ENCODE data around the gene HES5.
"Not testable (repeated sequence)": the region's sequence is repeated elsewhere in the genome, so short reads cannot be mapped to it uniquely, and the experiment has no call there.

HES5 gene

DNA sequence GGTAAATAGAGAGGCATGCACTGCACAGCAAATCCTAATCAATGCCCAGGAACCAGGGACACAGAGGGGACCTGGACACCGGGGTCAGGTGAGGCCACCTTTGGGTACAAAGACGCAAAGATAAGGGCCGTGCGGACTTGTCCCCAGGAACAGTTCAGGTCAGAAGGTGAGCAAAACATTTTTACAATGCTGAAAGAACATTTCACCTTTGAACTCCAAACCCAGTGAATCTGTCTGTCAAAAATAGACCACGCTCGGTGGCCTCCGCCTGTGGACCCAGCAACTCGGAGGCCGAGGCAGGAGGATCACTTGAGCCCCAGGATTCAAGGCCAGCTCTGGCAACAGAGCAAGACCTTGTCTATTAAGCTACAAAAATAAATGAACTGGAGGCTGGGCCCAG lies 41.3 kb upstream of the HES5 start:
- POLR2A ChIA-PET = no interaction called here
- no peak for DNase-seq (ENCODE audit: low read depth, low spot score)
- TF ChIP-seq CTCF (IDR thresholded peaks at IDR 0.05; ENCODE audit: insufficient read depth, low read length, missing control alignments) = no peak
- H3K4me3 ChIP-seq (ENCODE audit: low read depth, low read length) = no peak overlapping the region
- CTCF ChIA-PET = interaction anchor here (1.0 to 3.0 kb wide), 4 partner anchors 10 to 24 kb away, joined by 3 to 9 read pairs (median 3); no protein-coding TSS in a partner anchor

- no peak for TF ChIP-seq CTCF (IDR thresholded peaks at IDR 0.05; ENCODE audit: insufficient read depth, low read length, missing control alignments)
- ChIA-PET POLR2A (no interaction called here), CTCF (interaction anchor here (3.0 kb wide), 1 partner anchor 9 kb away, joined by 9 read pairs; no protein-coding TSS in a partner anchor)
- H3K4me3 ChIP-seq (ENCODE audit: low read depth, low read length) = no peak overlapping the region
- no peak for DNase-seq (ENCODE audit: low read depth, low spot score)
Measured at GRCh38 chr1:2570332-2570731, 40.3 kb upstream of the HES5 start.

- POLR2A ChIA-PET; DNase-seq (ENCODE audit: low read depth, low spot score); H3K4me3 ChIP-seq (ENCODE audit: low read depth, low read length): not testable (repeated sequence)
- CTCF ChIA-PET = interaction anchor here (3.0 kb wide), 1 partner anchor 9 kb away, joined by 9 read pairs; no protein-coding TSS in a partner anchor
Measured at GRCh38 chr1:2569703-2570102, 39.6 kb upstream of the HES5 start.

DNA sequence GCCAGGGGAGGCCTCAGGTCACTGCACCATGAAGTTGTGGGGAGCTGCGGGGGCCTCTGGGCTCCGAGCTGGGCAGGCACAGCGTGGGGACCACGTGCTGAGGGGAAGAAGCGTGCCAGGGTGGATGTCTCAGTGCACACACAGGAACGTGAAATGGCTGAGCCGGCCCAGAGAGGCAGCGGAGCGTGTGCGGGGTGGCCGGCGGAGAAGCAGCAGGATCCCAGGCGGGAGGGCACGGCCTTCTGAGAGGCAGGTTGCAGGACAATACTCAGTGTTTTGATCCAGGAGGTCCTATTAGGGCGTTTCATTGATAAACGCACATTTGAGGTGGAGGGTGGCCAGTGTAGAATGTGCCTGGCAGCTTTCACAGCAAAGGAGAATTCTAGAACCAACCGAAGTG lies 39.0 kb upstream of the HES5 start:
- ChIA-PET POLR2A (no interaction called here), CTCF (interaction anchor here (3.0 kb wide), 1 partner anchor 8 kb away, joined by 9 read pairs; no protein-coding TSS in a partner anchor)
- DNase-seq (ENCODE audit: low read depth, low spot score) = no peak
- no peak for TF ChIP-seq CTCF (IDR thresholded peaks at IDR 0.05; ENCODE audit: insufficient read depth, low read length, missing control alignments)
- no peak overlapping the region for H3K4me3 ChIP-seq (ENCODE audit: low read depth, low read length)

DNA sequence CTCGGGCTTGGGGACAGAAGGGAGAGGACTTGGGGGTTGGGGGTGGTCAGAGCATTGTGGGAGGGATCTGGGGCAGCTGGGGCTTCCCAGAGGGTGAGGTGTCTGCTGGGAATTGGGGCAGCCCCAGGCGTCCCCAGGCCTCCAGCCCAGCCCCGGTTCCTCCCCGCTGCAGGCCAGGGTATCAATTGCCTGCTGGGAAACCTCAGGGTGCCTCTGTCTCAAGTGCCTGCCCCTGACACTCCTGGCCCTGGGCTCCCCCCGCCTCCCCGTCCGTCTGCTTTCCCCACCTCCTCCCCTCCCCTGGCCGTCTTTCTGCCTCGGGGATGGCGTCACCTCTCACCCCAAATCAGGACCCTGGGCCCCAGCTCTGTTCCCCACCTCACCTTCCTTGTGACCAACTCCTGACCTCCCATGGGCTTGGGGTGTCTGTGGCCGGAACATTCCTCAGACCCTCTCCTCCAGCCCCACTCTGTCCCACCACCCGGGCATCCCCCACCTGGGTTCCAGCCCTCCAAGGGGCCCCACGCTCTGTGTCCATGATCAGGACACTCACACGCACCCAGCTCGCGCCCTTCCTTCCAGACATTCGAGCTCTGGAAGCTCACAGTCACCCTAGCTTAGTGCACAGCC lies 38.2 kb upstream of the HES5 start:
- CTCF ChIA-PET; DNase-seq (ENCODE audit: low read depth, low spot score); H3K4me3 ChIP-seq (ENCODE audit: low read depth, low read length); POLR2A ChIA-PET: not testable (repeated sequence)

GRCh38 chr1:2567083-2567679 lies 37.1 kb upstream of the HES5 start:
- no peak for TF ChIP-seq CTCF (IDR thresholded peaks at IDR 0.05; ENCODE audit: insufficient read depth, low read length, missing control alignments)
- DNase-seq (ENCODE audit: low read depth, low spot score) = no peak
- ChIA-PET CTCF (no interaction called here), POLR2A (no interaction called here)
- no peak overlapping the region for H3K4me3 ChIP-seq (ENCODE audit: low read depth, low read length)

DNA sequence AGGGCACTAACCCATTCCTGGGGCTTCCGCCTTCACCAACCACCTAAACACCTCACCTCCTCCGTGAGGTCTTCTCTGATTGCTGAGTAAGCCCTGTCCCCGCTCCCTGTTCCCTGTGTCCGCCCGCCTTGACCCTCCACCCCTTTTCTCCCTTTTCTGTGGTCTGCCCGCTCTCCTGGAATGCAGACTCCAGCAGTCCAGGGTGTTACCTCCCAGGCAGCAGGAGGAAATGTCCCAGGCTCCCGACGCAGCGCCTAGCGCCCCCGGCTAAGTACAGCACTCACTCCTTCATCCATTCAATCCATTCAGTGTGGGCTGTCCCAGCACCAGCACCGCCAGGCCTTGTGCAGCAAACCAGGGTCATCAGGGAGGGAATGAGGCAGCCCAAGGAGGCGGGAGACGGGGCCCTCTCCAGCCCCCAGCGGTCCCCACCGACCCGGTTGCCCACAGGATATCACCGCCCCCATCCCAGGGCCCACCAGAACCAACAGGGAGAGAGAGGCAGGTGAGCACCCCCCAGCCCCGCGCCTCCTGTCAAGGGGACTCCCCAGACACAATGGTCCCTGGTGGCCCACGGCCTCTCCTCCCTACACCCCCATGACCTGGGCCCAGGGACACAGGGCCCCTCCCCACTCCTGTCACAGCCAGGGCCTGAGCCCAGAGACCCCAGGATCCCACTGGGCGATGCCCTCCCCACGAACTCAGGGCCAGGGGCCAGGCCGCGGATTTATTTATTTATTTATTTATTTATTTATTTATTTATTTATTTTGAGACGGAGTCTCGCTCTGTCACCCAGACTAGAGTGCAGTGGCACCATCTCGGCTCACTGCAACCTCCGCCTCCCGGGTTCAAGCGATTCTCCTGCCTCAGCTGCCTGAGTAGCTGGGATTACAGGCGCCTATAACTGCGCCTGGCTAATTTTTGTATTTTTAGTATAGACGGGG lies 36.3 kb upstream of the HES5 start:
- no peak overlapping the region for H3K4me3 ChIP-seq (ENCODE audit: low read depth, low read length)
- no peak for DNase-seq (ENCODE audit: low read depth, low spot score)
- POLR2A ChIA-PET = no interaction called here
- CTCF ChIA-PET = no interaction called here
- TF ChIP-seq CTCF (IDR thresholded peaks at IDR 0.05; ENCODE audit: insufficient read depth, low read length, missing control alignments) = no peak

Measured in AG04449 (cell line).